Activated naive CD8-positive, alpha-beta T cell (primary cell): ENCODE results near the gene ERLEC1.
"Not testable (repeated sequence)": the region's sequence is repeated elsewhere in the genome, so short reads cannot be mapped to it uniquely, and the experiment has no call there.

Experiments
- H3K27ac Mint-ChIP-seq: one replicate; pipeline ENCODE4 v1.8.0; 2021; ENCODE audit warnings: mixed read lengths
- H3K27me3 Mint-ChIP-seq: one replicate; pipeline ENCODE4 v1.8.0; 2021; ENCODE audit warnings: mixed read lengths
- H3K36me3 Mint-ChIP-seq: one replicate; pipeline ENCODE4 v1.8.0; 2021; ENCODE audit warnings: mixed read lengths
- H3K4me1 Mint-ChIP-seq: one replicate; pipeline ENCODE4 v1.8.0; 2021; ENCODE audit warnings: low read depth, mixed read lengths
- H3K4me3 Mint-ChIP-seq: one replicate; pipeline ENCODE4 v1.8.0; 2021; ENCODE audit warnings: mild to moderate bottlenecking, mixed read lengths
- H3K9me3 Mint-ChIP-seq: one replicate; pipeline ENCODE4 v1.8.0; 2021; ENCODE audit warnings: low read depth, mixed read lengths

The ERLEC1 gene

GRCh38 chr2:53786705-53787613, at the start of gene ERLEC1, which contains the start of gene ASB3:
ERLEC1 (plus strand) TSS chr2:53787044; CDS start chr2:53787211, 167 bp downstream.
ASB3 (minus strand) TSS chr2:53786953; CDS start chr2:53765572, 21,381 bp downstream.
- H3K9me3 Mint-ChIP-seq, result no peaks in the 10 kb centered on the region
- peaks cover 55% of the 10 kb centered on the region for H3K4me1 Mint-ChIP-seq
- H3K27me3 Mint-ChIP-seq, result no peaks in the 10 kb centered on the region
- H3K36me3 Mint-ChIP-seq, result peaks cover 2% of the 10 kb centered on the region
- peak within 1 kb of the TSS; percentile 93 for H3K27ac Mint-ChIP-seq
- H3K4me3 Mint-ChIP-seq, result peak within 1 kb of the TSS; percentile 98

- no peak overlapping the region for H3K27ac Mint-ChIP-seq
- H3K27me3 Mint-ChIP-seq, result no peaks in the 10 kb centered on the region
- H3K4me1 Mint-ChIP-seq, result peaks cover 6% of the 10 kb centered on the region
- H3K4me3 Mint-ChIP-seq, result no peak overlapping the region
- H3K36me3 Mint-ChIP-seq, result peaks cover 19% of the 10 kb centered on the region
- no peaks in the 10 kb centered on the region for H3K9me3 Mint-ChIP-seq
Measured at GRCh38 chr2:53737091-53737490, 49.8 kb upstream of the ERLEC1 start.

- H3K9me3 Mint-ChIP-seq, result no peaks in the 10 kb centered on the region
- H3K4me1 Mint-ChIP-seq, result peaks cover 14% of the 10 kb centered on the region
- no peak overlapping the region for H3K27ac Mint-ChIP-seq
- H3K36me3 Mint-ChIP-seq, result peaks cover 22% of the 10 kb centered on the region
- no peak overlapping the region for H3K4me3 Mint-ChIP-seq
- H3K27me3 Mint-ChIP-seq, result no peaks in the 10 kb centered on the region
Measured at GRCh38 chr2:53739032-53739431, 47.8 kb upstream of the ERLEC1 start.

- Mint-ChIP-seq H3K4me1 (peaks cover 14% of the 10 kb centered on the region), H3K4me3 (no peak overlapping the region), H3K9me3 (no peaks in the 10 kb centered on the region), H3K27me3 (no peaks in the 10 kb centered on the region), H3K27ac (no peak overlapping the region), H3K36me3 (peaks cover 19% of the 10 kb centered on the region)
Measured at GRCh38 chr2:53740170-53740569, 46.7 kb upstream of the ERLEC1 start.

GRCh38 chr2:53744395-53745065, 42.3 kb upstream of the ERLEC1 start:
- no peaks in the 10 kb centered on the region for H3K27me3 Mint-ChIP-seq
- no peak overlapping the region for H3K4me3 Mint-ChIP-seq
- no peak overlapping the region for H3K27ac Mint-ChIP-seq
- peaks cover 9% of the 10 kb centered on the region for H3K4me1 Mint-ChIP-seq
- peaks cover 20% of the 10 kb centered on the region for H3K36me3 Mint-ChIP-seq
- H3K9me3 Mint-ChIP-seq, result no peaks in the 10 kb centered on the region

- Mint-ChIP-seq H3K27me3 (no peaks in the 10 kb centered on the region), H3K36me3 (peaks cover 15% of the 10 kb centered on the region), H3K4me3 (no peak overlapping the region), H3K27ac (peak overlapping the region; percentile 54), H3K4me1 (peaks cover 14% of the 10 kb centered on the region), H3K9me3 (no peaks in the 10 kb centered on the region)
Measured at GRCh38 chr2:53750041-53750768, 36.6 kb upstream of the ERLEC1 start.

- Mint-ChIP-seq H3K36me3 (peaks cover 18% of the 10 kb centered on the region), H3K27me3 (no peaks in the 10 kb centered on the region)
Measured at GRCh38 chr2:53751728-53752127, 35.1 kb upstream of the ERLEC1 start.

GRCh38 chr2:53752385-53752784, 34.5 kb upstream of the ERLEC1 start:
- Mint-ChIP-seq H3K9me3 (no peaks in the 10 kb centered on the region), H3K36me3 (peaks cover 20% of the 10 kb centered on the region), H3K4me3 (no peak overlapping the region), H3K4me1 (peaks cover 14% of the 10 kb centered on the region), H3K27ac (peak overlapping the region; percentile 7), H3K27me3 (no peaks in the 10 kb centered on the region)

More at GRCh38 chr2:53751728-53752127, 35.1 kb upstream of the ERLEC1 start:
- peaks cover 14% of the 10 kb centered on the region for H3K4me1 Mint-ChIP-seq
- H3K4me3 Mint-ChIP-seq, result peak overlapping the region; percentile 20
- no peaks in the 10 kb centered on the region for H3K9me3 Mint-ChIP-seq
- H3K27ac Mint-ChIP-seq, result peak overlapping the region; percentile 72

GRCh38 chr2:53753041-53753440, 33.8 kb upstream of the ERLEC1 start:
- H3K4me3 Mint-ChIP-seq, result no peak overlapping the region
- H3K36me3 Mint-ChIP-seq, result peaks cover 20% of the 10 kb centered on the region
- no peaks in the 10 kb centered on the region for H3K9me3 Mint-ChIP-seq
- peak overlapping the region; percentile 13 for H3K27ac Mint-ChIP-seq
- no peaks in the 10 kb centered on the region for H3K27me3 Mint-ChIP-seq
- peaks cover 14% of the 10 kb centered on the region for H3K4me1 Mint-ChIP-seq

GRCh38 chr2:53755121-53755520, 31.7 kb upstream of the ERLEC1 start:
- peaks cover 18% of the 10 kb centered on the region for H3K36me3 Mint-ChIP-seq

GRCh38 chr2:53756644-53757043, 30.2 kb upstream of the ERLEC1 start:
- Mint-ChIP-seq H3K4me3 (no peak overlapping the region), H3K4me1 (peaks cover 6% of the 10 kb centered on the region), H3K9me3 (no peaks in the 10 kb centered on the region), H3K27me3 (no peaks in the 10 kb centered on the region), H3K36me3 (peaks cover 20% of the 10 kb centered on the region), H3K27ac (no peak overlapping the region)

More at GRCh38 chr2:53755121-53755520, 31.7 kb upstream of the ERLEC1 start:
- H3K9me3 Mint-ChIP-seq, result no peaks in the 10 kb centered on the region
- H3K4me3 Mint-ChIP-seq, result no peak overlapping the region
- no peak overlapping the region for H3K27ac Mint-ChIP-seq
- H3K27me3 Mint-ChIP-seq, result no peaks in the 10 kb centered on the region
- peaks cover 12% of the 10 kb centered on the region for H3K4me1 Mint-ChIP-seq

GRCh38 chr2:53757206-53757605, 29.6 kb upstream of the ERLEC1 start:
- H3K36me3 Mint-ChIP-seq, result peaks cover 20% of the 10 kb centered on the region
- not testable (repeated sequence) for H3K27me3 Mint-ChIP-seq, H3K4me3 Mint-ChIP-seq, H3K4me1 Mint-ChIP-seq, H3K27ac Mint-ChIP-seq, H3K9me3 Mint-ChIP-seq

GRCh38 chr2:53765767-53766166, 21.1 kb upstream of the ERLEC1 start:
- Mint-ChIP-seq H3K27me3 (no peaks in the 10 kb centered on the region), H3K36me3 (peaks cover 5% of the 10 kb centered on the region), H3K9me3 (no peaks in the 10 kb centered on the region), H3K4me3 (peak overlapping the region; percentile 31), H3K4me1 (peaks cover 33% of the 10 kb centered on the region), H3K27ac (peak overlapping the region; percentile 41)

GRCh38 chr2:53767405-53768241, 19.2 kb upstream of the ERLEC1 start, which contains the start of gene CHAC2:
CHAC2 (plus strand) TSS chr2:53767804; CDS start chr2:53767887, 83 bp downstream.
- peak within 1 kb of the TSS; percentile 96 for H3K4me3 Mint-ChIP-seq
- H3K27ac Mint-ChIP-seq, result peak within 1 kb of the TSS; percentile 99

More at GRCh38 chr2:53767405-53768241, 19.2 kb upstream of the ERLEC1 start, which contains the start of gene CHAC2:
- H3K36me3 Mint-ChIP-seq, result peaks cover 6% of the 10 kb centered on the region
- H3K4me1 Mint-ChIP-seq, result peaks cover 37% of the 10 kb centered on the region
- no peaks in the 10 kb centered on the region for H3K9me3 Mint-ChIP-seq
- H3K27me3 Mint-ChIP-seq, result no peaks in the 10 kb centered on the region
